ENCODE data around the gene EEF2K. TPM values are rescaled to one million over a fixed set of nuclear protein-coding genes. Genes with fewer than 3 reads are reported as not detected.

EEF2K gene
- total RNA-seq, 1 experiment from 2014 or later, result 31.0 TPM

GRCh38 chr16:22317625-22318024, 111.5 kb downstream of the EEF2K start:
- no peaks in the 10 kb centered on the region for H3K4me1 ChIP-seq (ENCODE audit: control insufficient read depth in 1 of 2, insufficient read depth in 2 of 2, low read length in 2 of 2)
- peaks cover 11% of the 10 kb centered on the region; the same call in 1 of the 2 replicates for H3K79me2 ChIP-seq (ENCODE audit: insufficient read depth, low read length)
- no peak overlapping the region for H3K27ac ChIP-seq (ENCODE audit: low read depth, low read length)
- H4K20me1 ChIP-seq (ENCODE audit: insufficient read depth), result no peaks in the 10 kb centered on the region
- no peak overlapping the region for H3K4me3 ChIP-seq (replicated peaks in 1 of 2; ENCODE audit: low read depth in 1 of 2, low read length in 2 of 2)
- ChIA-PET CTCF (no interaction called here), POLR2A (no interaction called here), RAD21 (ENCODE audit: low non-redundant PET in 1 of 2, low total read pairs in 2 of 2, uncharacterized antibody in 2 of 2, unreplicated experiment in 2 of 2) (no interaction called here)
- H2AFZ ChIP-seq (ENCODE audit: low read depth, low read length, poor library complexity, severe bottlenecking), result no peak overlapping the region
- peaks cover 22 to 34% of the 10 kb centered on the region in 2 experiments for H3K36me3 ChIP-seq (ENCODE audit: control insufficient read depth in 1 of 2, insufficient read depth in 2 of 2, low read length in 2 of 2)
- ATAC-seq (no peak), DNase-seq (ENCODE audit: low read depth, low spot score) (no peak)
- TF ChIP-seq SP1 (IDR thresholded peaks at IDR 0.05; ENCODE audit: low read depth), result no peak
- TF ChIP-seq SRF (IDR thresholded peaks at IDR 0.05; ENCODE audit: low read depth), result no peak
- no peak for TF ChIP-seq CBX3 (IDR thresholded peaks at IDR 0.05; ENCODE audit: low read depth)
- TF ChIP-seq ELF1 (IDR thresholded peaks at IDR 0.05; ENCODE audit: borderline replicate concordance, low read depth), result no peak
- TF ChIP-seq ZNF274 (IDR thresholded peaks at IDR 0.05; ENCODE audit: low read depth, low read length), result no peak
- TF ChIP-seq, protein P1, sequence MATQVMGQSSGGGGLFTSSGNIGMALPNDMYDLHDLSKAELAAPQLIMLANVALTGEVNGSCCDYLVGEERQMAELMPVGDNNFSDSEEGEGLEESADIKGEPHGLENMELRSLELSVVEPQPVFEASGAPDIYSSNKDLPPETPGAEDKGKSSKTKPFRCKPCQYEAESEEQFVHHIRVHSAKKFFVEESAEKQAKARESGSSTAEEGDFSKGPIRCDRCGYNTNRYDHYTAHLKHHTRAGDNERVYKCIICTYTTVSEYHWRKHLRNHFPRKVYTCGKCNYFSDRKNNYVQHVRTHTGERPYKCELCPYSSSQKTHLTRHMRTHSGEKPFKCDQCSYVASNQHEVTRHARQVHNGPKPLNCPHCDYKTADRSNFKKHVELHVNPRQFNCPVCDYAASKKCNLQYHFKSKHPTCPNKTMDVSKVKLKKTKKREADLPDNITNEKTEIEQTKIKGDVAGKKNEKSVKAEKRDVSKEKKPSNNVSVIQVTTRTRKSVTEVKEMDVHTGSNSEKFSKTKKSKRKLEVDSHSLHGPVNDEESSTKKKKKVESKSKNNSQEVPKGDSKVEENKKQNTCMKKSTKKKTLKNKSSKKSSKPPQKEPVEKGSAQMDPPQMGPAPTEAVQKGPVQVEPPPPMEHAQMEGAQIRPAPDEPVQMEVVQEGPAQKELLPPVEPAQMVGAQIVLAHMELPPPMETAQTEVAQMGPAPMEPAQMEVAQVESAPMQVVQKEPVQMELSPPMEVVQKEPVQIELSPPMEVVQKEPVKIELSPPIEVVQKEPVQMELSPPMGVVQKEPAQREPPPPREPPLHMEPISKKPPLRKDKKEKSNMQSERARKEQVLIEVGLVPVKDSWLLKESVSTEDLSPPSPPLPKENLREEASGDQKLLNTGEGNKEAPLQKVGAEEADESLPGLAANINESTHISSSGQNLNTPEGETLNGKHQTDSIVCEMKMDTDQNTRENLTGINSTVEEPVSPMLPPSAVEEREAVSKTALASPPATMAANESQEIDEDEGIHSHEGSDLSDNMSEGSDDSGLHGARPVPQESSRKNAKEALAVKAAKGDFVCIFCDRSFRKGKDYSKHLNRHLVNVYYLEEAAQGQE (IDR thresholded peaks at IDR 0.05; ENCODE audit: low read depth), result no peak
- TF ChIP-seq ZFX (IDR thresholded peaks at IDR 0.05), result no peak
- TF ChIP-seq FOSL1 (IDR thresholded peaks at IDR 0.05; ENCODE audit: low read depth), result no peak
- TF ChIP-seq POLR2A (IDR thresholded peaks at IDR 0.05; ENCODE audit: borderline replicate concordance, extremely low read depth, insufficient read depth, insufficient read length), result no peak
- no peak for TF ChIP-seq ATF3 (IDR thresholded peaks at IDR 0.05)
- TF ChIP-seq MAX (IDR thresholded peaks at IDR 0.05), result no peak
- no peak for TF ChIP-seq YY1 (IDR thresholded peaks at IDR 0.05; ENCODE audit: extremely low read depth, insufficient replicate concordance, low read depth, low read length)
- TF ChIP-seq ZBTB33 (IDR thresholded peaks at IDR 0.05; ENCODE audit: extremely low read depth, insufficient replicate concordance, low read length), result no peak
- H3K4me2 ChIP-seq (ENCODE audit: low read length), result no peak overlapping the region
- H3K27me3 ChIP-seq (ENCODE audit: insufficient read depth, low read length), result no peaks in the 10 kb centered on the region
- intact Hi-C loops (cut with micrococcal nuclease), result no loop called here
- H3K9me2 ChIP-seq (ENCODE audit: insufficient read depth), result no peaks in the 10 kb centered on the region
- BruUV-seq (replicated peaks), result no TSS peak
- no peak overlapping the region for H3K9ac ChIP-seq (ENCODE audit: low read length)
- H3K9me3 ChIP-seq (ENCODE audit: control insufficient read depth in 1 of 2, insufficient read depth in 1 of 2, low read depth in 1 of 2, low read length in 2 of 2), result no peaks in the 10 kb centered on the region
